Measurements from ENCODE around the gene FAM161A.
"Not testable (repeated sequence)": the region's sequence is repeated elsewhere in the genome, so short reads cannot be mapped to it uniquely, and the experiment has no call there.

FAM161A gene

DNA sequence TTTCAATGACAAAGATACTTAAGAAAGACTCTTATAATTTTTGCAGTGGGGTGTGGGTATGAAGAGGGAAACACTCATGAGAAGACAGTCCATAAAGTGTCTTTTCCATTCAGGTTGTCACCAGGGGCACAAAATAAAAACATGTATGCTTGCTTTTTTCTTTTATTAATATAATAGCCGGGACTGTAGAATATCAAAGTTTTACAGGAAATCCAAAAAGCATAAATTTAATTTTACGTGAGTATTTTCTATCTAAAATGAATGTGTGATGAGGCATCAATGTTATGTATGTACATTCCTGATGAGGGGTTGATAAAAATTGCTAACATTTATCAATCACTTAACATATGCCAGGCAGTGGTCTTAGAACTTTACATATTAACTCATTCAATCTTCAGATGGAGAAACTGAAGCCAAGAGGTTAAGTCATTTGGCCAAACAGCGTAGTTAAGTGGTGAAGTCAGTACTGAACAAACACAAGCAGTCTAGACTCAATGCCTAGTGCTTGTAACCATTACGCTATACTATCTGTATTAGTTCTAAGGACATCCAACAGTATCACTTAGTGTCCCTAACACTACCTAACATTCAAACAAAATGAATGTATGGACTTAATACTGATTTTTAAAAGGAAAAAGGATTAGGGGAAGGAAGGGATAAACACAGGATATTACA lies 23.8 kb upstream of the FAM161A start:
- WGBS, 2 experiments (ENCODE audit: insufficient coverage in 2 of 2): 100% methylated on average over 1 of the region's 4 CpGs
- Histone ChIP-seq H3K4me1 (ENCODE audit: control insufficient read depth, insufficient read depth, low read length, poor library complexity, severe bottlenecking) (no peaks in the 10 kb centered on the region), H3K36me3 (ENCODE audit: control insufficient read depth, insufficient read depth, low read length) (peaks cover 98% of the 10 kb centered on the region), H3K27ac (ENCODE audit: low read depth, low read length, severe bottlenecking) (no peak overlapping the region), H3K9me3 (ENCODE audit: control insufficient read depth, low read length) (no peaks in the 10 kb centered on the region), H3K4me3 (ENCODE audit: extremely low read depth, insufficient read depth, low read length, poor library complexity, severe bottlenecking) (no peak overlapping the region)

DNA sequence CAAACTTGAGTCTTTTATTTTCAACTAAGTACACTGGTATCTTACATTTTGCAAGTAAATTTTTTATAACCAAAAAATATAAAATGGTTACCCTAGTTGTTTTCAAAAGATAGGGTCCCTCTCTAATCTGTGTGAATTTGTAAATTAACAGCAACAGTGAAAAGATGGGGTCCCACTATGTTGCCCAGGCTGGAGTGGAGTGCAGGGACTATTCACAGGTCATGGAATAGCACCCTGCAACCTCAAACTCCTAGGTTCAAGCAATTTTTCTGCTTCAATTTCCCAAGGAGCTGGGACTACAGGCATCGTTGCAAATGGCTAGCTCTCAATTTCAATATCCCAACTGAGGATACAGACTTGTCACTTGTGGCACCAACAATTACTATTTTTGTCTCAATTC lies 22.5 kb upstream of the FAM161A start:
- no peak overlapping the region for H3K4me3 ChIP-seq (ENCODE audit: extremely low read depth, insufficient read depth, low read length, poor library complexity, severe bottlenecking)
- no peaks in the 10 kb centered on the region for H3K4me1 ChIP-seq (ENCODE audit: control insufficient read depth, insufficient read depth, low read length, poor library complexity, severe bottlenecking)
- H3K9me3 ChIP-seq (ENCODE audit: control insufficient read depth, low read length): no peaks in the 10 kb centered on the region
- WGBS, 2 experiments (ENCODE audit: insufficient coverage in 2 of 2): 80% methylated on average over 1 of the region's 1 CpG; no CpG with 5 or more reads in 1 of the 2 experiments
- no peak overlapping the region for H3K27ac ChIP-seq (ENCODE audit: low read depth, low read length, severe bottlenecking)
- peaks cover 99% of the 10 kb centered on the region for H3K36me3 ChIP-seq (ENCODE audit: control insufficient read depth, insufficient read depth, low read length)

DNA sequence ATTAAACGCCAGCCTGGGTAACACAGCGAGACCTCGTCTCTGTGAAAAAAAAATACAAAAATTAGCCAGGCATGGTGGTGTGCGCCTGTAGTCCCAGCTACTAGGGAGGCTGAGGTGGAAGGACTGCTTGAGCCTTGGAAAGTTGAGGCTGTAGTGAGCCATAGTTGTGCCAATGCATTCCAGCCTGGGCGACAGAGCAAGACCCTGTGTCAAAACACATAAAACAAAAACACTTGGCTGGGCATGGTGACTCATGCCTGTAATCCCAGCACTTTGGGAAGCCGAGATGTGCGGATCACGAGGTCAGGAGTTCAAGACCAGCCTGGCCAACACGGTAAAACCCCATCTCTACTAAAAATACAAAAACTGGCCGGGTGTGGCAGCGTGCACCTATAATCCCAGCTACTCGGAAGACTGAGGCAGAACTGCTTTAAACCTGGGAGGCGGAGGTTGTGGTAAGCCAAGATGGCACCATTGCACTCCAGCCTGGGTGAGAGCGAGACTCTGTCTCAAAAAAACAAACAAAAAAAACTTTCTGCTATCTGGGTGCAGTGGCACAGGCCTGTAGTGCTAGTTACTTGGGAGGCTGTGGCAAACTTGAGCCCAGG lies 12.7 kb upstream of the FAM161A start:
- H3K27ac ChIP-seq (ENCODE audit: low read depth, low read length, severe bottlenecking): not testable (repeated sequence)
- H3K36me3 ChIP-seq (ENCODE audit: control insufficient read depth, insufficient read depth, low read length): peaks cover 90% of the 10 kb centered on the region
- 90 to 93% methylated on average over 9 to 13 of the region's 14 CpGs for WGBS, 2 experiments (ENCODE audit: insufficient coverage in 2 of 2)

DNA sequence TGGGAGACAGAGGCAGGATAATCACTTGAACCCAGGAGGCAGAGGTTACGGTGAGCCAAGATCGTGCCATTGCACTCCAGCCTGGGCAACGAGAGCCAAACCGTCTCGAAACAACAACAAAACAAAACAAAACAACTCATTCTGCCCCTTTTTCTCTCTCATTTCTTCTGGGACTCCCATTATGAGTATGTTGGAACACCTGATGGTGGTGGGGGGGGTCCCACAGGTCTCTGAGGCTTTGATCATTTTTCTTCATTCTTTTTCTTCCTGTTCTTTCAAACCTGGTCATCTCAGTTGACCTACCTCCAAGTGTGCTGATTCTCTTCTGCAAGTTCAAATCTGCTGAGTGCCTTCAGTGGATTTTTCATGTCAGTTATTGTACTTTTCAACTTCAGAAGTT lies 8.2 kb upstream of the FAM161A start:
- WGBS, 2 experiments (ENCODE audit: insufficient coverage in 2 of 2): 90 to 100% methylated on average over 2 of the region's 5 CpGs
- H3K9me3 ChIP-seq (ENCODE audit: control insufficient read depth, low read length): no peaks in the 10 kb centered on the region
- no peak overlapping the region for H3K4me3 ChIP-seq (ENCODE audit: extremely low read depth, insufficient read depth, low read length, poor library complexity, severe bottlenecking)
- peaks cover 45% of the 10 kb centered on the region for H3K36me3 ChIP-seq (ENCODE audit: control insufficient read depth, insufficient read depth, low read length)
- no peak overlapping the region for H3K27ac ChIP-seq (ENCODE audit: low read depth, low read length, severe bottlenecking)
- H3K4me1 ChIP-seq (ENCODE audit: control insufficient read depth, insufficient read depth, low read length, poor library complexity, severe bottlenecking): no peaks in the 10 kb centered on the region

More for the DNA sequence above, 12.7 kb upstream of the FAM161A start:
- H3K9me3 ChIP-seq (ENCODE audit: control insufficient read depth, low read length); H3K4me1 ChIP-seq (ENCODE audit: control insufficient read depth, insufficient read depth, low read length, poor library complexity, severe bottlenecking); H3K4me3 ChIP-seq (ENCODE audit: extremely low read depth, insufficient read depth, low read length, poor library complexity, severe bottlenecking): not testable (repeated sequence)

DNA sequence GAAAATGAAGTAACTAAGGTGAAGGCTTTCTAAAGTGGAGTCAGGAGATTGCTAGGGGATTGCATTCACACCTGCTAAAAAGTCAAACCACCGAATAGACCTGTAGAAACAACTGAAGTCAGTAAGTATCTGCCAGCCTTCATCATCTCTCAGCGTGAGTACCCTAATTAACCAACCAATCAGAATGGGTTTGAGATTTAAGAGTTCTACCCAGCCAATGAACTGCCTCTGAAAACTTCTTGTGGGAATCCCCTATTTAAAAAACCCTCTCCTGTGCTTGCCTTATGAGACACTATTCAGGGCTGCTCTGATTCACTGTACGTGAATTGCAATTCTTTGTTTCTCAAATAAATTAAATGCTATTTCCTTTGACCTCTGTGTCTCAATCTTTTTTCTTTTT lies 3.4 kb upstream of the FAM161A start:
- WGBS, 2 experiments (ENCODE audit: insufficient coverage in 2 of 2): 20 to 77% methylated on average over 1 to 3 of the region's 3 CpGs
- Histone ChIP-seq H3K4me3 (ENCODE audit: extremely low read depth, insufficient read depth, low read length, poor library complexity, severe bottlenecking) (no peak overlapping the region), H3K27ac (ENCODE audit: low read depth, low read length, severe bottlenecking) (no peak overlapping the region), H3K4me1 (ENCODE audit: control insufficient read depth, insufficient read depth, low read length, poor library complexity, severe bottlenecking) (no peaks in the 10 kb centered on the region), H3K9me3 (ENCODE audit: control insufficient read depth, low read length) (no peaks in the 10 kb centered on the region), H3K36me3 (ENCODE audit: control insufficient read depth, insufficient read depth, low read length) (peaks cover 5% of the 10 kb centered on the region)

DNA sequence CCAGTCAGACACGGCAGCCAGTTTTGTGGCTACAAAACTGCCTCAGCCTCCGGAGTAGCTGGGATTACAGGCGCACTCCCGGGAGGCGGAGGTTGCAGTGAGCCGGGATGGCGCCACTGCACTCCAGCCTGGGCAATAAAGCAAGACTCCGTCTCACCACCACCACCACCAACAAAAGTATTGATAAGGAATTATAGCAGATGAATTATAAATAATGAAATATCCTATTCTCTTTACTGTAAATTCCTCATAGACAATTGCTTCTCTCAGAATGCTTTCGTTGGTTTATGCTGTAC lies 1.4 kb upstream of the FAM161A start:
- peak overlapping the region; percentile 71 for H3K27ac ChIP-seq (ENCODE audit: low read depth, low read length, severe bottlenecking)
- H3K36me3 ChIP-seq (ENCODE audit: control insufficient read depth, insufficient read depth, low read length): no peaks in the 10 kb centered on the region
- no peaks in the 10 kb centered on the region for H3K4me1 ChIP-seq (ENCODE audit: control insufficient read depth, insufficient read depth, low read length, poor library complexity, severe bottlenecking)
- H3K9me3 ChIP-seq (ENCODE audit: control insufficient read depth, low read length): no peaks in the 10 kb centered on the region
- WGBS, 2 experiments (ENCODE audit: insufficient coverage in 2 of 2): 49 to 64% methylated on average over 2 to 3 of the region's 9 CpGs
- H3K4me3 ChIP-seq (ENCODE audit: extremely low read depth, insufficient read depth, low read length, poor library complexity, severe bottlenecking): peak overlapping the region; percentile 81

DNA sequence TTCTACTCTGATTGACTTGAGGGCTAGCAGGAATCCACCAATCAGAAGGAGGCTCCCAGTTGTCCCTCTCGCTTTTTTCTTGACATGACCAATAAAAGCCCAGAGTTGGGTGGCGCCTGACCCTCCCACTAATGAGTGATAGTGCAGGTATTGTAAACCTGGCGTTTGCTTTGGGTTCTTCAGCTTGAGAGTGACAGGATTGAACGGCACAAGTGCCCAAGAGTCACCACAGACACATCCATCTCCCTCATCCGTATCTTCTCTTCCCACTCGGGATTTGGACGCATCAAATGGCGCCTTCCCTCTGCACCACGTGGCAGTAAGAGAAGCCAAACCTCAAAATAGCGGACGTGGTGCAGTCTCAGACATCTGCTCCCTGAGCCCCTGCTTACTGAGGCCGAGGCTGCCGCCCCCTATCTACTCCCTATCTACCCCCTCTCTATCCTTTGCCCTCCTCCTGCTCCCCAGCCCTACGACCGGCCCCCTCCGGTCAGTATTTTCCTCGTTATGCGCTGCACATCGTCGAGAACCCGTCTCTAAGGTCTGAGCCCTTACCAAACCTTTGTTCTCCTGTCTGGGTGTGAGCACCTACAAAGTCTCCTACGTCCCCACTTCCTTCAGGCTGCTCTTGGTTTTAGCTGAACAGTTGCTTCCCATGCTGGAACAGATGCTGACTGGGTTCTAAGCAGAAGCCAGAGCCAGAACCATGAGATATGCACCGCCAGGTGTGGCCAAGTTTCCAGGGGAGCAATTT lies 881 bp upstream of the FAM161A start:
- H3K36me3 ChIP-seq (ENCODE audit: control insufficient read depth, insufficient read depth, low read length): no peaks in the 10 kb centered on the region
- H3K9me3 ChIP-seq (ENCODE audit: control insufficient read depth, low read length): no peaks in the 10 kb centered on the region
- no peaks in the 10 kb centered on the region for H3K4me1 ChIP-seq (ENCODE audit: control insufficient read depth, insufficient read depth, low read length, poor library complexity, severe bottlenecking)
- peak overlapping the region; percentile 71 for H3K27ac ChIP-seq (ENCODE audit: low read depth, low read length, severe bottlenecking)
- 28 to 32% methylated on average over 15 to 16 of the region's 23 CpGs for WGBS, 2 experiments (ENCODE audit: insufficient coverage in 2 of 2)
- H3K4me3 ChIP-seq (ENCODE audit: extremely low read depth, insufficient read depth, low read length, poor library complexity, severe bottlenecking): peak overlapping the region; percentile 81

DNA sequence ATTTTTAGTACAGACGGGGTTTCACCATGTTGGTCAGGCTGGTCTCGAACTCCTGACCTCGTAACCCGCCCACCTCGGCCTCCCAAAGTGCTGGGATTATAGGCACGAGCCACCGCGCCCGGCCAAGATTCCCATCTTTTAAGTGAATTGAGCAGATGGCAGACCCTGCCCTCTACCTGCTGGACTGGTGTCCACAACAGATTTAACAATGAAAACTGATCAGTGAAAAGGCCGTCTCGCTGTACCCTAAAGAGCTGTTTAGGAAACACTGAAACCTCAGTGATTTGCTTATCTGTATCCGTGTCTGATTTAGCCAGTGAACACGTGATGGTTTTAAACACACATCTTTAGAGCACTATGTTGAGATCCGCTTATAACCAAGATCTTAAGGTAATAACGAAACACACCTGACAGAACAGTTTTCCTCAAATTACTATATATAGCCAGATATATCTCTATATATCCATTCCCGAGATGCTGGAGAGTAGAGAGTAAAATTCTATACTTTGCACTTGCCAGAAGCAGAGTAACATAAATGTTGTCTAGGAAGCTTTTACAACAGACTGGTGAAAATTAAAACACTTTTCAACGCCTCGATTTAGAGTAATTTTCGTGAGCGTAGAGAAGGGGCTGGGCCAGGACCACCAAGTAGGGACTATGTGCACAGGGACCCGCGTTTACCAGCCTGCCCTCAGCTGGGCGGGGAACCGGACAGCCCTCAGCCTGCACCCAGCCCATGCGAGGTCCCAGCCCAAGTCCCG lies 594 bp downstream of the FAM161A start:
- Histone ChIP-seq H3K27ac (ENCODE audit: low read depth, low read length, severe bottlenecking) (peak overlapping the region; percentile 45), H3K36me3 (ENCODE audit: control insufficient read depth, insufficient read depth, low read length) (no peaks in the 10 kb centered on the region), H3K4me1 (ENCODE audit: control insufficient read depth, insufficient read depth, low read length, poor library complexity, severe bottlenecking) (no peaks in the 10 kb centered on the region), H3K9me3 (ENCODE audit: control insufficient read depth, low read length) (no peaks in the 10 kb centered on the region), H3K4me3 (ENCODE audit: extremely low read depth, insufficient read depth, low read length, poor library complexity, severe bottlenecking) (peak overlapping the region; percentile 81)
- WGBS, 2 experiments (ENCODE audit: insufficient coverage in 2 of 2): 47 to 51% methylated on average over 23 of the region's 26 CpGs

DNA sequence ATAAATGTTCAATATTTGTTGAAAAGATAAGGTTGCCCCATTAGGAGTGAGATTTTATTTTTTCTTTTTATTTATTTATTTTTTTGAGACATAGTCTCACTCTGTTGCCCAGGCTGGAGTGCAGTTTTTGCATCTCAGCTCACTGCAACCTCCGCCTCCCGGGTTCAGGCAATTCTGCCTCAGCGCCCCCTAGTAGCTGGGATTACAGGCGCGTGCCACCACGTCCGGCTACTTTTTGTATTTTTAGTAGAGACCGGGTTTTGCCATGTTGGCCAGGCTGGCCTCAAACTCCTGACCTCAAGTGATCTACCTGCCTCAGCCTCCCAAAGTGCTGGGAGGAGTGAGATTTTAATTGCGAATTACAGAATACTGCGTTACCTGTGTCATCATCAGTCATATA lies 2.6 kb downstream of the FAM161A start:
- not testable (repeated sequence) for H3K27ac ChIP-seq (ENCODE audit: low read depth, low read length, severe bottlenecking); H3K4me1 ChIP-seq (ENCODE audit: control insufficient read depth, insufficient read depth, low read length, poor library complexity, severe bottlenecking); H3K4me3 ChIP-seq (ENCODE audit: extremely low read depth, insufficient read depth, low read length, poor library complexity, severe bottlenecking); H3K9me3 ChIP-seq (ENCODE audit: control insufficient read depth, low read length); H3K36me3 ChIP-seq (ENCODE audit: control insufficient read depth, insufficient read depth, low read length)
- WGBS, 2 experiments (ENCODE audit: insufficient coverage in 2 of 2): 92 to 96% methylated on average over 4 to 5 of the region's 10 CpGs

DNA sequence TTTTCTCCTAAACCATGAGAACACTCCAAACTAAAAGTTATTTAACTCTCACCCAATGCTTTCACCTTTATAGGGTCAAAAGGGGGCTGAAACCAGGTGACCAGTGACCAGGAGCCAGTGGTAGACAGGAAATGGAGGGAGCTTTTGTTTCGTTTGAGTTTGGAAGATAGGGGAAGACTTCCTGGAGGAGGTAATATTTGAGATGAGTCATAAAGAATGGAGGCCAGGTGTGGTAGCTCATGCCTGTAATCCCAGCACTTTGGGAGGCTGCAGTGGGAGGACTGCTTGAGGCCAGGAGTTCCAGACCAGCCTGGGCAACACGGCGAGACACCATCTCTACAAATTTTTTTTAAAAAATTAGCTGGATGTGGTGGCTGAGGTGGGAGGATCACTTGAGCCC lies 8.5 kb downstream of the FAM161A start:
- Histone ChIP-seq H3K4me1 (ENCODE audit: control insufficient read depth, insufficient read depth, low read length, poor library complexity, severe bottlenecking) (no peaks in the 10 kb centered on the region), H3K4me3 (ENCODE audit: extremely low read depth, insufficient read depth, low read length, poor library complexity, severe bottlenecking) (no peak overlapping the region), H3K9me3 (ENCODE audit: control insufficient read depth, low read length) (no peaks in the 10 kb centered on the region), H3K36me3 (ENCODE audit: control insufficient read depth, insufficient read depth, low read length) (peaks cover 9% of the 10 kb centered on the region), H3K27ac (ENCODE audit: low read depth, low read length, severe bottlenecking) (no peak overlapping the region)
- WGBS, 2 experiments (ENCODE audit: insufficient coverage in 2 of 2): 100% methylated on average over 1 of the region's 3 CpGs

Data from mesodermal cell (in vitro differentiated cells).